PC-3 (cell line): ENCODE measurements around the gene CIAO1. TPM values are rescaled to one million over a fixed set of nuclear protein-coding genes. Genes with fewer than 3 reads are reported as not detected.
"Not testable (repeated sequence)": the region's sequence is repeated elsewhere in the genome, so short reads cannot be mapped to it uniquely, and the experiment has no call there.

Source experiments
- ATAC-seq: fragments of 200-7000 bp; cut with Tn5 transposase; 2 replicates; pipeline ENCODE4 v1.9.1; 2020; ENCODE audit warnings: mild to moderate bottlenecking, moderate library complexity
- BruUV-seq: library from RNA; stranded (reverse); fragments of 400-500 nt; replicated peaks from 2 replicates; lab custom pipeline; 2021; lab: Mats Ljungman, UMichigan
- CTCF ChIA-PET: fragments of 300-600 bp; sonication (Branson Sonifier 250); formaldehyde crosslinking; loops from one replicate; lab custom pipeline; 2022; ENCODE audit warnings: antibody characterized with exemption; lab: Charles Lee
- POLR2A ChIA-PET: fragments of 300-600 bp; sonication (Branson Sonifier 250); formaldehyde crosslinking; loops from one replicate; lab custom pipeline; 2022; ENCODE audit warnings: antibody characterized with exemption; ENCODE audit not compliant: unreplicated experiment; lab: Charles Lee
- DNase-seq: peaks from one replicate; pipeline ENCODE4 v3.0.0-alpha.2; 2015
- H2AFZ ChIP-seq: fragments of 300-600 bp; sonication (generic); 2 replicates; pipeline ENCODE4 v1.6.0; 2016; ENCODE audit warnings: antibody characterized with exemption, low read length
- H3F3A ChIP-seq: fragments of 300-600 bp; sonication (generic); one replicate; pipeline ENCODE4 v1.6.0; 2017; ENCODE audit warnings: antibody characterized with exemption, low read length, control low read depth, mild to moderate bottlenecking; ENCODE audit not compliant: unreplicated experiment
- H3K27ac ChIP-seq: fragments of 300-600 bp; sonication (generic); 2 replicates; pipeline ENCODE4 v1.5.1; 2016; ENCODE audit warnings: mild to moderate bottlenecking, low read length
- H3K27me3 ChIP-seq: fragments of 300-600 bp; sonication (generic); 2 replicates; pipeline ENCODE4 v1.6.1; 2016; ENCODE audit warnings: low read length, mixed read lengths
- H3K36me3 ChIP-seq: fragments of 300-600 bp; sonication (generic); 2 replicates; pipeline ENCODE4 v1.6.1; 2016; ENCODE audit warnings: low read depth, mixed run types, low read length, mixed read lengths
- H3K4me1 ChIP-seq: fragments of 300-600 bp; sonication (generic); 2 replicates; pipeline ENCODE4 v1.5.1; 2016; ENCODE audit warnings: low read length; ENCODE audit not compliant: insufficient read depth
- H3K4me2 ChIP-seq: fragments of 300-600 bp; sonication (generic); 2 replicates; pipeline ENCODE4 v1.6.0; 2016; ENCODE audit warnings: low read length
- H3K4me3 ChIP-seq: fragments of 300-600 bp; sonication (generic); 2 replicates; pipeline ENCODE4 v1.5.1; 2016; ENCODE audit warnings: mild to moderate bottlenecking, low read length, mixed read lengths
- H3K79me2 ChIP-seq: fragments of 300-600 bp; sonication (generic); 2 replicates; pipeline ENCODE4 v1.6.1; 2017; ENCODE audit warnings: low read length, mixed read lengths
- H3K9ac ChIP-seq: fragments of 300-600 bp; sonication (generic); 2 replicates; pipeline ENCODE4 v1.6.0; 2016; ENCODE audit warnings: mild to moderate bottlenecking, low read length
- H3K9me2 ChIP-seq: fragments of 300-600 bp; sonication (generic); replicated peaks from 2 replicates; pipeline ENCODE4 v1.6.1; 2016; ENCODE audit warnings: mixed run types, low read length, mixed read lengths
- H3K9me3 ChIP-seq: fragments of 300-600 bp; sonication (generic); 2 replicates; pipeline ENCODE4 v1.6.1; 2016; ENCODE audit warnings: low read length, mixed read lengths
- H4K20me1 ChIP-seq: fragments of 300-600 bp; sonication (generic); 2 replicates; pipeline ENCODE4 v1.6.1; 2016; ENCODE audit warnings: low read length, mixed read lengths
- CTCF ChIP-seq: fragments of 300-600 bp; sonication (generic); conservative IDR thresholded peaks from 2 replicates; pipeline ENCODE4 v1.5.1; 2017; ENCODE audit warnings: antibody characterized with exemption, low read depth, mild to moderate bottlenecking, low read length
- EZH2 ChIP-seq: fragments of 300-600 bp; sonication (generic); IDR thresholded peaks from one replicate; pipeline ENCODE4 v1.6.1; 2017; ENCODE audit warnings: antibody characterized with exemption, mild to moderate bottlenecking, low read length; ENCODE audit not compliant: unreplicated experiment
- EZH2phosphoT487 ChIP-seq: fragments of 300-600 bp; sonication (generic); IDR thresholded peaks from 2 replicates; pipeline ENCODE4 v1.6.1; 2018; ENCODE audit warnings: mild to moderate bottlenecking, antibody characterized with exemption, low read length, borderline replicate concordance
- intact Hi-C: fragments of 100-400 bp; cut with micrococcal nuclease; formaldehyde crosslinking; loops from 2 replicates; pipeline ENCODE4 v1.9.0; 2023
- total RNA-seq: library from RNA; depleted of rRNA; stranded (reverse); fragments of >200 nt; gene quantifications from 2 replicates; pipeline ENCODE4 v1.2.3, GENCODE V29; 2014

The CIAO1 gene
- total RNA-seq, 1 experiment from 2014 or later, result 130 TPM

GRCh38 chr2:96276787-96277499 is 10.9 kb downstream of the CIAO1 start:
- Histone ChIP-seq H3F3A (peaks cover 6% of the 10 kb centered on the region), H3K79me2 (no peaks in the 10 kb centered on the region), H3K4me2 (no peak overlapping the region), H3K27me3 (no peaks in the 10 kb centered on the region), H3K9me3 (no peaks in the 10 kb centered on the region), H3K27ac (no peak overlapping the region), H4K20me1 (no peaks in the 10 kb centered on the region), H3K4me1 (no peaks in the 10 kb centered on the region), H3K4me3 (no peak overlapping the region), H3K36me3 (peaks cover 56% of the 10 kb centered on the region), H2AFZ (no peak overlapping the region), H3K9ac (no peak overlapping the region), H3K9me2 (no peaks in the 10 kb centered on the region)
- no TSS peak for BruUV-seq
- no peak for DNase-seq
- POLR2A ChIA-PET, result no interaction called here
- TF ChIP-seq CTCF, result no peak
- TF ChIP-seq EZH2, result no peak
- TF ChIP-seq EZH2phosphoT487, result no peak
- CTCF ChIA-PET, result no interaction called here
- intact Hi-C loops, result no loop called here
- ATAC-seq, result no peak

GRCh38 chr2:96287273-96287856 is 21.3 kb downstream of the CIAO1 start:
- CTCF ChIA-PET, result no interaction called here
- no peaks in the 10 kb centered on the region for H3K79me2 ChIP-seq
- no peaks in the 10 kb centered on the region for H3K4me1 ChIP-seq
- H3K4me3 ChIP-seq, result no peak overlapping the region
- H3K36me3 ChIP-seq, result peaks cover 91% of the 10 kb centered on the region
- TF ChIP-seq EZH2, result no peak
- no peak for TF ChIP-seq EZH2phosphoT487
- TF ChIP-seq CTCF, result no peak
- H3K9me3 ChIP-seq, result no peaks in the 10 kb centered on the region
- no peaks in the 10 kb centered on the region for H4K20me1 ChIP-seq
- H3K4me2 ChIP-seq, result no peak overlapping the region
- H3F3A ChIP-seq, result no peaks in the 10 kb centered on the region
- intact Hi-C loops, result no loop called here
- H3K27me3 ChIP-seq, result no peaks in the 10 kb centered on the region
- POLR2A ChIA-PET, result no interaction called here
- DNase-seq (no peak), ATAC-seq (no peak)
- BruUV-seq, result no TSS peak
- H3K9ac ChIP-seq, result no peak overlapping the region
- no peak overlapping the region for H3K27ac ChIP-seq
- no peak overlapping the region for H2AFZ ChIP-seq
- H3K9me2 ChIP-seq, result no peaks in the 10 kb centered on the region

DNA sequence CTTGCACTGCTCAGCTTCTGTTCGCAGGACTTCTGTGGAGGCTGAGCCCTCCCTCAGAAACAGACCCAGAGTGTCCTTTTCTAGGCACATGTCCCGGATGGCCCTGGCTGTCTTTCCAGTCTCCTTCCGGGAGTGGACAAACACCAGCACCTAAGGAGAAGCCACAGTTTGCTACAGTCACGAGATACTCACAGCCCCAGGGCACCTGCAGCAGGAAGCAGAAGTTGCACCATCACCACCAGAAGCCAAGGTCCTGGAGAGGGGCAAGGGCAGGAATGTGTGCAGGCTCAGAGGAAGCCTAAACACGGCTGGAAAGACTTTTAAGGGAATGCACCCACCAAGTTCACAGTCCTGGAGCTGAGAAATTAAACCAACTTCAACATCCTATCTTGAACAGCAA is 25.7 kb downstream of the CIAO1 start:
- Histone ChIP-seq H4K20me1 (no peaks in the 10 kb centered on the region), H2AFZ (no peak overlapping the region), H3K36me3 (peaks cover 90% of the 10 kb centered on the region), H3K79me2 (no peaks in the 10 kb centered on the region), H3K9ac (no peak overlapping the region), H3K27ac (no peak overlapping the region), H3K4me2 (no peak overlapping the region), H3K27me3 (no peaks in the 10 kb centered on the region), H3K4me1 (no peaks in the 10 kb centered on the region), H3K9me3 (no peaks in the 10 kb centered on the region), H3K9me2 (no peaks in the 10 kb centered on the region), H3F3A (no peaks in the 10 kb centered on the region), H3K4me3 (no peak overlapping the region)
- ChIA-PET POLR2A (no interaction called here), CTCF (no interaction called here)
- no peak for ATAC-seq
- intact Hi-C loops, result no loop called here
- no peak for DNase-seq
- no peak for TF ChIP-seq EZH2
- no peak for TF ChIP-seq CTCF
- TF ChIP-seq EZH2phosphoT487, result no peak
- no TSS peak for BruUV-seq

DNA sequence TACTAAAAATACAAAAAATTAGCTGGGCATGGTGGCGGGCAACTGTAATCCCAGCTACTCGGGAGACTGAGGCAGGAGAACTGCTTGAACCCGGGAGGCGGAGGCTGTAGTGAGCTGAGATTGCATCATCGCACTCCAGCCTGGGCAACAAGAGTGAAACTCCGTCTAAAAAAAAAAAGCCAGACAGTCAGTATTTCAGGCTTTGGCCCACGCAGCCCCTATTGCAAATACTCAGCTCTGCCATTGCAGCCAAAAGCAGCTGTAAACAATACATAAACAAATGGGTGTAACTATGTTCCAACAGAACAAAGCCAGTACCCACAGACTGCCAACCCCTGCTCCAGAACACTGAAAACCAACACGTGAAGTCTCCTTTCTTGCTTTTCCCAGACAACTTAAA is 28.2 kb downstream of the CIAO1 start:
- H3K36me3 ChIP-seq, result peaks cover 90% of the 10 kb centered on the region
- H3K27ac ChIP-seq, H3K4me2 ChIP-seq, H3K9me2 ChIP-seq, H4K20me1 ChIP-seq, H3K9ac ChIP-seq, POLR2A ChIA-PET, DNase-seq, BruUV-seq, H2AFZ ChIP-seq, H3K4me1 ChIP-seq, ATAC-seq, intact Hi-C loops, H3K4me3 ChIP-seq, H3K79me2 ChIP-seq, H3F3A ChIP-seq, CTCF ChIA-PET, H3K27me3 ChIP-seq, H3K9me3 ChIP-seq: not testable (repeated sequence)
